Kidney epithelial cell (primary cell): ENCODE measurements around the gene CXXC4. TPM values are rescaled to one million over a fixed set of nuclear protein-coding genes. Genes with fewer than 3 reads are reported as not detected.

ENCODE experiments used
- DNase-seq: peaks from one replicate; pipeline ENCODE4 v3.0.0-alpha.2; 2010; ENCODE audit warnings: low read depth
- H3K27me3 ChIP-seq: 2 replicates; pipeline ENCODE4 v1.6.0; 2011; ENCODE audit warnings: low read length; ENCODE audit not compliant: control insufficient read depth, insufficient read depth
- H3K36me3 ChIP-seq: 2 replicates; pipeline ENCODE4 v1.5.1; 2011; ENCODE audit warnings: low read length; ENCODE audit not compliant: control insufficient read depth, insufficient read depth
- H3K4me3 ChIP-seq: 2 replicates; pipeline ENCODE4 v1.5.1; 2011; ENCODE audit warnings: low read depth, mild to moderate bottlenecking, control low read depth, low read length
- CTCF ChIP-seq: IDR thresholded peaks from 2 replicates; pipeline ENCODE4 v1.5.1; 2011; ENCODE audit warnings: mild to moderate bottlenecking, moderate library complexity, low read length, control low read depth, inconsistent platforms; ENCODE audit not compliant: insufficient read depth, poor library complexity, severe bottlenecking
- total RNA-seq: library from RNA; depleted of rRNA; stranded (reverse); fragments of >200 nt; gene quantifications from 2 replicates; pipeline ENCODE4 v1.2.3, GENCODE V29; 2015

CXXC4 gene
- total RNA-seq, 1 donor from 2014 or later = 0.50 TPM

- TF ChIP-seq CTCF = no peak
- peak overlapping the region; percentile 35 for H3K4me3 ChIP-seq
These were observed 69.7 kb downstream of the CXXC4 start for GRCh38 chr4:104424989-104425388.

GRCh38 chr4:104424475-104424941 lies 70.2 kb downstream of the CXXC4 start:
- H3K27me3 ChIP-seq = no peaks in the 10 kb centered on the region
- H3K36me3 ChIP-seq = no peaks in the 10 kb centered on the region
- peak overlapping the region; percentile 35 for H3K4me3 ChIP-seq
- no peak for TF ChIP-seq CTCF
- no peak for DNase-seq

More at GRCh38 chr4:104424989-104425388, 69.7 kb downstream of the CXXC4 start:
- Histone ChIP-seq H3K27me3 (no peaks in the 10 kb centered on the region), H3K36me3 (no peaks in the 10 kb centered on the region)
- no peak for DNase-seq

GRCh38 chr4:104421566-104421965 lies 73.1 kb downstream of the CXXC4 start:
- Histone ChIP-seq H3K27me3 (no peaks in the 10 kb centered on the region), H3K36me3 (no peaks in the 10 kb centered on the region), H3K4me3 (no peak overlapping the region)
- TF ChIP-seq CTCF = no peak
- DNase-seq = no peak

GRCh38 chr4:104420766-104421165 lies 73.9 kb downstream of the CXXC4 start:
- Histone ChIP-seq H3K36me3 (no peaks in the 10 kb centered on the region), H3K4me3 (no peak overlapping the region), H3K27me3 (no peaks in the 10 kb centered on the region)
- TF ChIP-seq CTCF = no peak
- no peak for DNase-seq
